ENCODE data around the gene LDLRAD3. TPM values are rescaled to one million over a fixed set of nuclear protein-coding genes. Genes with fewer than 3 reads are reported as not detected.
"Not testable (repeated sequence)": the region's sequence is repeated elsewhere in the genome, so short reads cannot be mapped to it uniquely, and the experiment has no call there.

The LDLRAD3 gene
- total and polyA plus RNA-seq, 11 donors: 1.1 to 7.7 (median 2.6) TPM

- no peaks in the 10 kb centered on the region for H3K9me3 ChIP-seq
- H3K27ac ChIP-seq: no peak overlapping the region
- no peak for ATAC-seq
- DNase-seq: no peak
- H3K4me1 ChIP-seq: peaks cover 0 to 26% (median 0%) of the 10 kb centered on the region in 12 donors
- no peaks in the 10 kb centered on the region for H3K27me3 ChIP-seq
- H3K4me3 ChIP-seq: no peak overlapping the region
- no peaks in the 10 kb centered on the region for H3K36me3 ChIP-seq
- intact Hi-C loops (cut with DNase I): loop anchor here in 1 of 10 donors (10.0 kb wide), 1 partner anchor 55 kb away; no protein-coding TSS in a partner anchor
- no peak for TF ChIP-seq POLR2A (IDR thresholded peaks at IDR 0.05)
- TF ChIP-seq, protein P1, sequence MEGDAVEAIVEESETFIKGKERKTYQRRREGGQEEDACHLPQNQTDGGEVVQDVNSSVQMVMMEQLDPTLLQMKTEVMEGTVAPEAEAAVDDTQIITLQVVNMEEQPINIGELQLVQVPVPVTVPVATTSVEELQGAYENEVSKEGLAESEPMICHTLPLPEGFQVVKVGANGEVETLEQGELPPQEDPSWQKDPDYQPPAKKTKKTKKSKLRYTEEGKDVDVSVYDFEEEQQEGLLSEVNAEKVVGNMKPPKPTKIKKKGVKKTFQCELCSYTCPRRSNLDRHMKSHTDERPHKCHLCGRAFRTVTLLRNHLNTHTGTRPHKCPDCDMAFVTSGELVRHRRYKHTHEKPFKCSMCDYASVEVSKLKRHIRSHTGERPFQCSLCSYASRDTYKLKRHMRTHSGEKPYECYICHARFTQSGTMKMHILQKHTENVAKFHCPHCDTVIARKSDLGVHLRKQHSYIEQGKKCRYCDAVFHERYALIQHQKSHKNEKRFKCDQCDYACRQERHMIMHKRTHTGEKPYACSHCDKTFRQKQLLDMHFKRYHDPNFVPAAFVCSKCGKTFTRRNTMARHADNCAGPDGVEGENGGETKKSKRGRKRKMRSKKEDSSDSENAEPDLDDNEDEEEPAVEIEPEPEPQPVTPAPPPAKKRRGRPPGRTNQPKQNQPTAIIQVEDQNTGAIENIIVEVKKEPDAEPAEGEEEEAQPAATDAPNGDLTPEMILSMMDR (IDR thresholded peaks at IDR 0.05): no peak
- 69 to 82% (median 77%) methylated on average over 3 of the region's 3 CpGs for WGBS, 4 donors
These were observed 34.2 kb upstream of the LDLRAD3 start for GRCh38 chr11:35909511-35910265.

DNA sequence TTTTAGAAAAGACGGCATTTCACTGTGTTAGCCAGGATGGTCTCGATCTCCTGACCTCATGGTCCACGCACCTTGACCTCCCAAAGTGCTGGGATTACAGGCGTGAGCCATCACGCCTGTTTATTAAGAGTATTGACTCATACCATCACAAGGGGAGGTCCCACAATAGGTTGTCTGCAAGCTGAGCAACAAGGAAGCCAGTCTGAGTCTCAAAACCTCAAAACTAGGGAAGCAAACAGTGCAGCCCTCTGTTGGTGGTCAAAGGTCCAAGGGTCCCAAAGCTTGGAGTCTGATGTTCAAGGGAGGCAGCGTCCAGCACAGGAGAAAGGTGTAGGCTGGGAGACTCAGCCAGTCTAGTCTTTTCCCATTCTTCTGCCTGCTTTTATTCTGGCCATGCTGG lies 32.8 kb upstream of the LDLRAD3 start:
- ATAC-seq (no peak), DNase-seq (no peak)
- Histone ChIP-seq H3K4me3 (no peak overlapping the region), H3K36me3 (no peaks in the 10 kb centered on the region), H3K27ac (no peak overlapping the region), H3K9me3 (no peaks in the 10 kb centered on the region), H3K4me1 (peaks cover 0 to 14% (median 0%) of the 10 kb centered on the region in 12 donors), H3K27me3 (no peaks in the 10 kb centered on the region)
- intact Hi-C loops (cut with DNase I): loop anchor here in 1 of 10 donors (10.0 kb wide), 1 partner anchor 56 kb away; no protein-coding TSS in a partner anchor
- TF ChIP-seq POLR2A (IDR thresholded peaks at IDR 0.05): no peak
- TF ChIP-seq, protein P1 (IDR thresholded peaks at IDR 0.05): no peak
- 94 to 96% (median 95%) methylated on average over 6 of the region's 6 CpGs for WGBS, 4 donors

DNA sequence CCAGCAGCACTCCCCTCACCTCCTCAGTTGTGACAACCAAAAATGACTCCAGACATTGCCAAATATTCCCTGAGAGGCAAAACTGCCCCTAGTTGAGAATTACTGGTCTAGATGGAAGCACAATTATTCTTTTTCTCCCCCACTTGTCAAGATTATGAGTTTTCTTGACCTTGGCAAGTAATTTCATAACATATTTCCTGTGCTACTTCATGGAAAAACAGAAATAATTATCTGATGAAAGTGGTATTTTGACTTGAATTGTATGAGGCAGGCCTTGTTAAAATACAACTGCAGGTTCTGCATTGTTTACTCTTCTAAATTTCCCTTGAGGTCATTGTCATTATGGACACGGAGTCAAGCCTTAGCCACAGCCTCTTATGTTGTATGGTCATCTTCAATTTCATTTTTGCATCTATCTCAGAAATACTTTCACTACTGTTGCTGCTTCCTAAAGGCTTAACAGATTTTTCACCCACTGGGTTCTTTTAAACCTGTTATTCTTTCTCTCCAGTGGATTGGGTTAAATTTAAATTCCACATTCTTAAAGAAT lies 32.2 kb upstream of the LDLRAD3 start:
- WGBS, 4 donors: 26 to 58% (median 45%) methylated on average over 1 of the region's 1 CpG
- ATAC-seq (no peak), DNase-seq (no peak)
- TF ChIP-seq POLR2A (IDR thresholded peaks at IDR 0.05): no peak
- TF ChIP-seq, protein P1 (IDR thresholded peaks at IDR 0.05): no peak
- Histone ChIP-seq H3K9me3 (no peaks in the 10 kb centered on the region), H3K27me3 (peaks cover 0 to under 1% (median 0%) of the 10 kb centered on the region in 9 donors), H3K4me1 (peaks cover 0 to 11% (median 0%) of the 10 kb centered on the region in 12 donors), H3K27ac (no peak overlapping the region), H3K4me3 (no peak overlapping the region), H3K36me3 (no peaks in the 10 kb centered on the region)
- intact Hi-C loops (cut with DNase I): loop anchor here in 1 of 10 donors (10.0 kb wide), 1 partner anchor 57 kb away; no protein-coding TSS in a partner anchor

DNA sequence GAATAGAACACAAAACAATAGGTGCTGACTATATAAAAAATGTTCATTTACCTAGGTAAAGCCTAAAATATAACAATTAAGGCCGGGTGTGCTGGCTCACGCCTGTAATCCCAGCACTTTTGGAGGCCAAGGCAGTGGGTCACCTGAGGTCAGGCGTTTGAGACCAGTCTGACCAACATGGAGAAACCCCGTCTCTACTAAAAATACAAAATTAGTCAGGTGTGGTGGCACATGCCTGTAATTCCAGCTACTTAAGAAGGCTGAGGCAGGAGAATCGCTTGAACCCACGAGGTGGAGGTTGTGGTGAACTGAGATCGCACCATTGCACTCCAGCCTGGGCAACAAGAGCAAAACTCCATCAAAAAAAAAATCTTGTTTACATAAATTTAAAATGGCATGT lies 31.4 kb upstream of the LDLRAD3 start:
- DNase-seq, ATAC-seq, H3K27ac ChIP-seq: not testable (repeated sequence)

More for the DNA sequence above, 31.4 kb upstream of the LDLRAD3 start:
- 93 to 97% (median 94%) methylated on average over 7 of the region's 7 CpGs for WGBS, 4 donors
- intact Hi-C loops (cut with DNase I): loop anchor here in 1 of 10 donors (10.0 kb wide), 1 partner anchor 58 kb away; no protein-coding TSS in a partner anchor
- H3K4me1 ChIP-seq: peaks cover 0 to 11% (median 0%) of the 10 kb centered on the region in 12 donors
- not testable (repeated sequence) for H3K9me3 ChIP-seq, H3K4me3 ChIP-seq, H3K36me3 ChIP-seq, H3K27me3 ChIP-seq
